GM19025 (cell line): ENCODE measurements around the gene PLCB1.
"Not testable (repeated sequence)": the region's sequence is repeated elsewhere in the genome, so short reads cannot be mapped to it uniquely, and the experiment has no call there.

Experiments used
- ATAC-seq: cut with Tn5 transposase; IDR thresholded peaks from one replicate; pipeline ENCODE4 v1.9.1; 2021; ENCODE audit warnings: mild to moderate bottlenecking, low read depth, moderate library complexity; ENCODE audit not compliant: unreplicated experiment

Gene PLCB1

DNA sequence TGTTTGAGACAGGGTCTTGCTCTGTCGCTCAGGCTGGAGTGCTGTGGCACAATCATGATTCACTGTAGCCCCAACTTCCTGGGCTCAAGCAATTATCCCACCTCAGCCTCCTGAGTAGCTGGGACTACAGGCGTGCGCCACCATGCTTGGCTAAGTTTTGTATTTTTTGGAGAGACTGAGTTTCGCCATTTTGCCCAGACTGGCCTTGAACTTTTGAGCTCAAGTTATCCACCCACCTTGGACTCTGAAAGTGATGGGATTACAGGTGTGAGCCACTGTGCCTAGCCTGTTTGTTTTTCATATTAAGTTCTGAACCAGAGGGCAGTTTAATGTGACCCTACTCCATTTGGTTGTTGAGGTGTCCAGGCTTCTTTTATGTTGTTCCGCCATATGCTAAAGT is 194.8 kb downstream of the PLCB1 start:
- ATAC-seq: no peak

GRCh38 chr20:8328189-8328588 is 196.1 kb downstream of the PLCB1 start:
- no peak for ATAC-seq

DNA sequence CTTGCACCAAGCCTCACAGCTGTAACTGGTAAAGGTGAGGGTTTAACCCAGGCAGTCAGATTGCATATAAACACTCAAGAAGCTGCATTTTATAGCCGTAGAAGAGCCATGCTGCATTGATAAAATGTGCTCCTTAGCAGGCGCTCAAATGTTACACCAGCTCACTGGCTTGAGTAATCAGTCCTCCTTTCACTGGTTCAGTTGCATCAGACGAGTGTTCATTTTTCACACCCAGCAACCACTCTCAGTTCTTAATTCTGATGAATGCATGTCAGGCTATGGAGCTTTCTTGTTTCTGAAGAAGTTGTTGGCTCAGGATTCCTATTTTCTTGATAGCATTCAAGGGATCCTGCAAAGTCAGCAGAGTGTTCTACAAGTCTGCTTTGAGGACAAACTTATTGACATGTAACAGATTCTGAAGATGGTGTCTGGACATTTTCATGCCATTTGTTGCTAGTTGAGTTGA is 198.3 kb downstream of the PLCB1 start:
- no peak for ATAC-seq

DNA sequence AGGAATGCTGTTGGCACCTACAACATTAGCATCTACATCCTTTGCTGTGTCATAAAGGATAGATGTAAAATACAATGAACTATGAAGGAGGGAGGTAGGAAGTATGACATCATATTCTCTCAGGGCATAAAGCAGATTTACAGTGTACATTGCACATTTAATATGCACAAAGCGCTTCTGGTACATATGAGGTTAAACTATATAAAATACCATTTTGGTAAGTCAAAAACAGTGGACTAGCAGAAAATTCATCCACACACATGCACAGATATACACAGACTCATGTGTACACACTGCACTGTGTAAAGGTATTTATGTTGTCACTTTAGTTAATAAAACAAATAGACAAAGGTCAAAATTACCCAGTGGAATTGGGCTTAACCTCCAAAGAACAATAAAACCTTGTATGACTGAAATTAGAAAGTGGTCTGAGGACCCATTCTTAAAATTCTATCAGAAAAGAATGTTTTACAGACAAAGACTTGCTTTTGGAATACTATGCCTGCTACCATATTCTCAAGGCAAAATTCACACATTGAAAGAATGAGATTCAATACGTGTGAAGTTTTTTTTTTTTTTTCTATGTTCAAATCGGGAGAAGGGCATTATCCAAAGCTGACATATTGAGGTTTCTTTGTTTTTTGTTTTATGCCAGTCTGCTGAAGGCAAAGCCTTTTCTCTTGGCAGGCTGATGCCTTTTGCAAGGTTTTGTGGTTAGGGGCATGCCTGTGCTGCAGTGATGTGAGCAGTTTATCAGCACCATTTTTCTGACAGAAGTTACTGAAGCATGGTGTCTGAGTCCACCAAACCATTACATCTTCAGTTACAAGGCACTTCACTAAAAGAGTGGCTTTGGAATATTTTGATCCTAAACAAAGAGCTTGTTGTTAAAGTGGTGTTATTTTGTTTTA is 199.0 kb downstream of the PLCB1 start:
- no peak for ATAC-seq

GRCh38 chr20:8331740-8332412 is 199.8 kb downstream of the PLCB1 start:
- no peak for ATAC-seq

GRCh38 chr20:8334641-8335040 is 202.6 kb downstream of the PLCB1 start:
- ATAC-seq: no peak

DNA sequence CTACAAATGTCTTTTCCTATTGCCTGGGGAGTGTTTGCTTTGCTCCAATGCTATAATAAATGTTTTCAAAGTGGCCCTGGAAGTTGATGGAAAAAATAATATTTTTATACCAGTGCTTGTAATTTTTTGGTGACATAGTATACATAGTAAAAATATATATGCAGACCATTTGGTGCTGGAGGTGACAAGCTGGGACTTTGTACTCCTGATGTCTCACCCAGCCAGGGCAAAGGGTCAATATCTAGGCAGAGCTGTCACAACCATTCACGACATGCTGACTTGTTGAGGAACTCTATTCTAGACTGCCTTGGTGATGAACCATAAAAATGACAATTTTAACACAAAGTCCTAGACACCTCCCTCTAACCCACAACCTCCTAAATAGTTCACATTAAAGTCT is 203.0 kb downstream of the PLCB1 start:
- no peak for ATAC-seq

DNA sequence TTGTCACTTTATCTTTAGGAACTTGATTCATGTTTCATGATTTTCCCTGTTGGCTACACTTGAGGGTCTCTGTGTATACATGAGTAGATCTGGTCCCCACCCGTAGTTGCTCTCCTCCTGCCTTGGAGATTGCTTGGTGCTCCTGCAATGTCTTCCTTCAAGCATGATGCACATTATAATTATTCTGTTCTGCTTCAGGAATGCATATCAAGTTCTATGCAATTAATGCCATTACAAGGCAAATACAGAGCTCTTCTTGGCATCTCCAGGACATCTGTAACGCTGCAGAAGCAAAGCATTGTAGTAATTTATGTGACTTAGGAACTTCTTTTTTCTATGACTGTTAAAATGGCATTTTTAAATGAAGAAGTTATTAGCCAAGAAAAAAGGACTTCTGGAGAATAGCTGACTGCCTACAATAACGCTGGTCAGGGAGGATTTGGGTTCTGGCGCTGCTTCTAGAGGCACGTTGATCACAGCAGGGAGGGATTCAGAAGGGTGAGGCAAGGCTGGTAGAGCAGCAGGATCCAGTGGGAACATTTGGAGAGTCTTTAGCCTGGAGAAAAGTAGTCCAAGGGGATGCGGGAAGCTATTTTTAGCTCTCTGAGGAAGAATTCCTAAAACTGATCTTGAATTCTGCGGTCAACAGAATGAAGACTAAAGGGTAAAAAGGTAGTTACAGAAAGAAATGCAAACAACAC is 203.6 kb downstream of the PLCB1 start:
- ATAC-seq: no peak

DNA sequence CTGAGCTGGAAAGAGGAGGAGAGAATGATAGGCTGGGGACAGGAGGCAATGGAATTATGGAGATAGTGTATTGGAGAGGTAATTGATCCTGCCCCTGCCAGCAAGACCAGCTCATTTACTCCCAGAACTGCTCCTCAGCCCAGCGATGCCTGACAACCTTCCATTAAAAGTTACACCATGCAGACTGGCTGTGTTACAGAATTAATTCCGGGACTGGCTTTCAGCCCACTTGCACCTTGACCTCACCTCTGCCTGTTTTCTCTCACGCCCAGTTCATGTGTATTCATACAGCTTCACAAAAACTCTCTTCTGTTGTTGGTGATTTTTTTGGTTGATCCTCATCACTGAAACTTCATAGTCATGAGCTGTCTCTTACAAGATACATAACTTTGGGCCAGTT is 207.3 kb downstream of the PLCB1 start:
- no peak for ATAC-seq

GRCh38 chr20:8342391-8342790 is 210.3 kb downstream of the PLCB1 start:
- ATAC-seq: no peak

DNA sequence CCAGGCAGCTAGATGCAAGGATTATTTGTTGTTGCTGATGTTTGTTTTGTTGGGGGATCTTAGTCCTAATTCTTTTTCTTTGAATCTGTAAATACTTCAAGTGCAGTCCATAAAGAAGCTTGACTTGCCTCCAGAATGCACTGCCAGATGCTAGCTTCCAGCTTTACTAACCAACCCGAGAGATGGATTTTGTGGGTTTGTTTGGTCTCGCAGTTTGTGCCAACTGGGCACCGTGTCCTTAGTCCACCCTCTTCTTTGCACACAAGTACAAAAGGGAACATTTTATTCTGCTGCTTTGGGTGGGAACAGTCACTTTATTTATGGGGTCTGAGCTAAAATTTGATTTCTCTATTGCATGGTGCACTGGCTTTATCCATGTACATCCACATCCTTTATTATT is 212.0 kb downstream of the PLCB1 start:
- ATAC-seq: no peak

DNA sequence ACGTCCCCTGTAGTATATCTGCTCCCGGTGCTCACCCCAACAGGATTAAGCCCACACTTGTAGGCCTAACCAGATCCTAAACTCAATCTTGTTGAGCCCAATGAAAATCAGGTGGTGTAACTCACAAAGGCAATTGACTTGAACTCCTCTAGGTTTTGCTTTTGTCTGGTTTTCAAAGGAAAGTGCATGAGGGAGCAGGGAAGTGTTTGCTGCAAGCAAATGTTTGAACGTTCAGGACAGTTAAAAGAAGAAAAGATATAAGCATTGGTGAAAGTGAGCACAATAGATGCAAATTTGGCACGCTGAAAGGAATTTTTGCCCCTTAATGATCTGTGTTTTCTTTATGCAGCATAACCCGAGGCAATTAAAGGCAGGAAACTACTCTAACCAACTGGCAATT is 212.6 kb downstream of the PLCB1 start:
- ATAC-seq: no peak

- no peak for ATAC-seq
Measured at GRCh38 chr20:8346700-8347270, 214.7 kb downstream of the PLCB1 start.

- ATAC-seq: not testable (repeated sequence)
Measured at GRCh38 chr20:8350225-8350624, 218.2 kb downstream of the PLCB1 start.

DNA sequence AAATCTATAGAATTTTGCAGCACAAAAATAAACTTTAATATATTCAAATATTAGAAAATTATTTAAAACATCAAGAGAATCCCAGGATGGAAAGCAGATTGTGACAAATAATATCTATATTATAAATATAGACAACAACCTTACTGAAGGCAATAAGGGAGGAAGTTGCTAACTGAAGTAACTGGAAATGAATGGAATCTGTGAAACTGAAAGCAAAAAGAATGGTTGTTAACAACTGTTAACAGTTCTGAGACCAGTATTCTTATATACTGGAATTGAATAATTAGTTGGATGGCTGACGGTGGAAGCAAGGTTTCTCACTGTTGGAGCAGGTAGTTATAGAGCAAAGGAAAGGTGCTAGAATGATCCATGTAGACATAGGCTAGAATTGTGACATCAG is 220.4 kb downstream of the PLCB1 start:
- no peak for ATAC-seq

- ATAC-seq: no peak
Measured at GRCh38 chr20:8353512-8353911, 221.4 kb downstream of the PLCB1 start.

DNA sequence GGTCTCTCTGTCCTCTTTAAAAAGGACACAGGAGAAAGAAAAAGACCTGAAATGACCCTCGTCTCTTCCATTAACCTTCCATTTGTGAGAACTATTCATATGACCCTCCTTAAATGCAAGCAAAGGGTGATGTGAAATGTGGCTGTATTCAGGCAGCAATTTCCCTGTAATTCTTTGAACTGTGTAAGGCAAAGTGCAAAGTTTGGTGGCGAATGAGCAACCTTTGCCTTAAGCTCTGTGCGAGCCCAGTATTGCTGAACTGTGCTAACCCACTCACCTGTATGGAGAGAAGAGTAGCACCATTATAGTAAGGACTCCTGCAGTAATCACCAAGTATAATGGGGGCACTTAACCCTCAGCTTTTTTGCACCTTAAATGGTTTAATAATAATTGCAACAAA is 223.4 kb downstream of the PLCB1 start:
- no peak for ATAC-seq

GRCh38 chr20:8356806-8357205 is 224.7 kb downstream of the PLCB1 start:
- no peak for ATAC-seq

- ATAC-seq: no peak
Measured at GRCh38 chr20:8357703-8358102, 225.6 kb downstream of the PLCB1 start.

GRCh38 chr20:8360035-8360434 is 228.0 kb downstream of the PLCB1 start:
- ATAC-seq: no peak
